GM19438 (cell line): ENCODE results near the gene ITGAX.

Experiments
- ATAC-seq: cut with Tn5 transposase; IDR thresholded peaks from one replicate; pipeline ENCODE4 v1.9.1; 2021; ENCODE audit warnings: low read depth; ENCODE audit not compliant: unreplicated experiment

Gene ITGAX

DNA sequence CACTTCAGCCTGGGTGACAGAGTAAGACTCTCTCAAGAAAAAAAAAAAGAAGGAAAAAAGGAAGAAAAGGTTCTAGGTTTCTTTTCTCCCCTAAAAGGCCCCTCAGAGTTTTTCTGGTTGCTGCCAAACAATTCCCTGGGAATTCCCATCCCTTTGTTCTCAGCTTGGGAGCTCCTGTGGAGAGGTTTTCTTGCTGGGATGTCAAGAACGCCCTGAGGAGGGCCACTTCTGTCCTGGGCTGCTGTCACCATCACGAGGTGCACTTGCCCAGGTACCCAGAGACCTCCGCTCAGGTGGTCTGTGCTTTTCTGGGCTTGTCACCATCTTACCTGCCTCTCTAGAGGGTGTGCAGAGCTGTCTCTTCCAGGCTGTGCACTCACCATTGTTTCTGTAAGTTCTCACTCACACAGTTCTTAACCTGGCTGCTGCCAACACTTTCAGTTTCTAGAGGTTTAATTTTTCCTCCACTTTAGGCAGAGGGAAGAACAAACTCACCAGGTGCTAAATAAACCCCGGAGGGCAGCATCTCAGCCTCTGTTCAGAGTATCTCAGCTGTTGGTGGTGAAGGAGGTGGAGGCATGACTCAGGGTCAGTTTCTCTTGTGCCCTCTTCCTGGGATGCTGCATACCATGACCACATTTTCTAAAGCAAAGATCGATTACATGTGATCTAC, 75.5 kb downstream of the ITGAX start:
- no peak for ATAC-seq
